Measurements from ENCODE around the gene PTPN7.

Gene PTPN7

DNA sequence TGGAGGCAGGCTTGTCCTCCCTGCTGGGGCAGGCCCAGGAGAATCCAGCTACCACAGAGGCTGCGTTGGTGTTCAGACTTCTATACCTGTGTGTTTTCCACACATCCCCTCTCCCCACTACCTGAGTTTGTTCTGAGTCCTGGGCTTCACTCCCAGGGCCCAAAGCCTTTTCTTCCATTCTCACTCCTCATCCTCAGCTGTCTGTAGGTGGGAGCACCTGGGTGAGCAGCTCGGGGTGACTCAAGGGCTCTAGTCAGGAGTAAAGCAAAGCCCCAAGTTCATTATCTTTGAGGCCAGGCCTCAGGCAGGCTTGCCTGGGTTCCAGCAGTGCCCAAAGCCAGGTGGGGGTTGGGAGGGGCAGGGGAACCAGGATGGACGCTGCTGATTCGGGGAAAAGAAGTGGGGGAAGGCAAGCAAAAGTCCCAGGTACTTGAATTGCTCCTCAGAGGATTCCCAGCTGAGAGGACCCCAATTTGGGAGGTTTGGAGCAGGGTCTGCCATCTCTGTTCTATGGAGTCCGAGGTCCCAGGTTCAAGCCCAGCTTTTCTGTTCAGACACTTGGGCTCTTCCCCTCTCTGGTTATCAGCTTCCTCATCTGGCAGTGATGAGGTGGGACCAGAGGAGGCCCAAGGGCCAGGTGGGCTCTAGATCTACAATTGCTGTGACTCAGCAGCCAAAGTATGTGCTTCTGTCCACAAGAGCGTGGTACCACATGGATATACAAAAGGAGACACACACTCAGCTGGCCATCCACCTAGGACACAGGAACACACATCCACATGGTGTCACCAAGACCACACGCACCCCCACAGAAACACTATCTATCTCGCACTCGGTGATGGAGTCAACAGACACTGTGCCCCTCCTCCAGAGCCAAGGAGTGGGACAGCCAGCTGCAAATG, 5.8 kb upstream of the PTPN7 start:
- Histone ChIP-seq H3K79me2 (ENCODE audit: control insufficient read depth, insufficient read depth, low read length) (no peaks in the 10 kb centered on the region), H3K4me3 (ENCODE audit: low read length) (no peak overlapping the region), H3K79me1 (ENCODE audit: low read length) (no peaks in the 10 kb centered on the region), H2BK5ac (ENCODE audit: low read length) (no peak overlapping the region), H3K4ac (ENCODE audit: low read depth, low read length) (no peak overlapping the region), H4K5ac (ENCODE audit: low read length) (no peak overlapping the region), H3K9ac (ENCODE audit: low read length) (peak overlapping the region; percentile 17), H2AK5ac (ENCODE audit: low read length) (no peak overlapping the region), H3K4me2 (ENCODE audit: low read length) (no peak overlapping the region), H3K56ac (ENCODE audit: low read length) (peak overlapping the region; percentile 31), H3K4me1 (ENCODE audit: control insufficient read depth, low read depth, low read length) (peaks cover 14% of the 10 kb centered on the region), H3K18ac (ENCODE audit: low read length) (no peak overlapping the region), H3K36me3 (ENCODE audit: control insufficient read depth, insufficient read depth, low read length) (no peaks in the 10 kb centered on the region), H3K27me3 (ENCODE audit: insufficient read depth, low read length, poor library complexity) (no peaks in the 10 kb centered on the region), H3K27ac (ENCODE audit: low read depth, low read length) (no peak overlapping the region), H2BK15ac (replicated peaks; ENCODE audit: low read depth) (no peak overlapping the region), H2BK120ac (ENCODE audit: low read depth, low read length) (no peak overlapping the region), H3K23ac (ENCODE audit: low read length) (no peak overlapping the region), H4K8ac (ENCODE audit: low read depth, low read length) (no peak overlapping the region)
- no CpG with 5 or more reads among the region's 9 CpGs for WGBS (ENCODE audit: extremely low coverage, insufficient coverage, low lambda C conversion rate)
- no peak for DNase-seq

DNA sequence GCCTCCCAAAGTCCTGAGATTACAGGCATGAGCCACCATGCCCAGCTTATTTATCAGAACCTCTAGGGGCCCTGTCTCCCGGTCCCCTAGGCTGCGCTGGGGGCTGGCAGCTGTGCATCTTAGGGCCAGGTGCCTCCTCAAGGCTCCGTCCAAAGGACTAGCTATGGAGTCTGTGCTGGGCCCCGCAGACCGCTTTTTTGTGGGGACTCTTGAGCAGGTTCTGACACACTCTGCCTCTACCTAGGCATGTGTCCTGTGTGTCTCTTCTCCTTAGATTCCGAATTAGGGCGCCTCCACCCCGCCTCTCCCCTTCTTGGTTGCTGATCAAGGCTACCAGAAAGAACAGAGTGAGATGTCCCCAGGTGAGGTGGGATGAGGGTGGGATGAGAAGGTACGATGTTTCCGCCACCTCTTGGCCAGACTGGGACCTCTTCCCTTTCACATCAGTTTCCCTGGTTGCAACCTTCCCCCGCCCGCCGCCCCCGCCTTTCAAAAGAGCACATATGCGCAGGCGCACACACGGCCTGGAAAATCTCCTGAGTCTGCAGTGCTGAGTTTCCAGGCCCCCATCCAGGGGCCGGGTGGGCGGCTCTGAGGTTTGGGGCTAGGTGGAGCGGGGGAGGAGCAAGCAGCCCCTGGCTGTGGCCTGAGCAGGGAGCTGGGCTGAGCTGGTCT, 5.0 kb upstream of the PTPN7 start:
- peaks cover 14% of the 10 kb centered on the region for H3K4me1 ChIP-seq (ENCODE audit: control insufficient read depth, low read depth, low read length)
- no peak overlapping the region for H2AK5ac ChIP-seq (ENCODE audit: low read length)
- no peak overlapping the region for H3K4ac ChIP-seq (ENCODE audit: low read depth, low read length)
- H3K23ac ChIP-seq (ENCODE audit: low read length) = no peak overlapping the region
- H2BK15ac ChIP-seq (replicated peaks; ENCODE audit: low read depth) = no peak overlapping the region
- H3K4me2 ChIP-seq (ENCODE audit: low read length) = no peak overlapping the region
- H3K4me3 ChIP-seq (ENCODE audit: low read length) = no peak overlapping the region
- H4K5ac ChIP-seq (ENCODE audit: low read length) = no peak overlapping the region
- H4K8ac ChIP-seq (ENCODE audit: low read depth, low read length) = no peak overlapping the region
- no peak overlapping the region for H3K18ac ChIP-seq (ENCODE audit: low read length)
- no peak overlapping the region for H3K27ac ChIP-seq (ENCODE audit: low read depth, low read length)
- H3K79me1 ChIP-seq (ENCODE audit: low read length) = no peaks in the 10 kb centered on the region
- H3K9ac ChIP-seq (ENCODE audit: low read length) = peak overlapping the region; percentile 17
- no peaks in the 10 kb centered on the region for H3K36me3 ChIP-seq (ENCODE audit: control insufficient read depth, insufficient read depth, low read length)
- no CpG with 5 or more reads among the region's 20 CpGs for WGBS (ENCODE audit: extremely low coverage, insufficient coverage, low lambda C conversion rate)
- no peak overlapping the region for H2BK5ac ChIP-seq (ENCODE audit: low read length)
- no peak for DNase-seq
- H2BK120ac ChIP-seq (ENCODE audit: low read depth, low read length) = no peak overlapping the region
- H3K27me3 ChIP-seq (ENCODE audit: insufficient read depth, low read length, poor library complexity) = no peaks in the 10 kb centered on the region
- H3K56ac ChIP-seq (ENCODE audit: low read length) = peak overlapping the region; percentile 31
- H3K79me2 ChIP-seq (ENCODE audit: control insufficient read depth, insufficient read depth, low read length) = no peaks in the 10 kb centered on the region

DNA sequence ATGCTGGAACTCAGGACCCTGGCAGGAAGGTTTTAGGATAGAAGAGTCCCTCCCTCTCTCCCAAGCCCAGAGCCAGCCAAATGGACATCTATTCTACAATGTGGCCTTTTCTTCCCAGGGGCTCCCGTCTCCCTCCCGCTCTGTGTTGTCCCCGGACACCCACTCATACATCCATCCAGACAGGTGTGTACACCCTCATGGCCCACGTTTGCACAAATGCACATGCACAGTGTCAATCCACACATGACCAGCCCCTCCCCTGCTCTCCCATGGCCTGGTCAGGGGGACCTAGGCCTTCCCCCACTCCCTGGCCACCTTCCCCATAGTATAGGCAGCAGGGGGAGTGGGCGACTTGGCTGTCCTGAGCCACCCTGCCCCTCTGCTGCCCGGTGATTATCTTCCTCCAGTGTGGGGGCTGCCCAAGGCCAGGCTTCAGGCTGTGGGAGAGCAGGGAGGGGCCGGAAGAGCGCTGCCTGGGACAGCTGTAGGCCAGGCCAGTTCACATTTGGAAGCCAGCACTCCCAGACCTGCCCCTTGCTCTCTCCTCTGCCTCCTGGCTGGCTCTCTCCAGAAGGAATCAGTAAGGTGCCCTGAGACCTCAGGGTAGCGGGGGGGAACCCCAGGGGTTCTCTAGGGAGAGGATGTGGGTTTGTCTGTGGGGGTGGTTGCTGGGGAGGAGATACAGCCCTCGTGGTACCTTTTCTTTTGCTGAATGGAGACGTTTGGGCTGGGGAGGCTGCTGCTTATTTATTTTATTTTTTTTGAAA, 4.1 kb upstream of the PTPN7 start:
- no peak for DNase-seq
- WGBS (ENCODE audit: extremely low coverage, insufficient coverage, low lambda C conversion rate) = no CpG with 5 or more reads among the region's 11 CpGs

DNA sequence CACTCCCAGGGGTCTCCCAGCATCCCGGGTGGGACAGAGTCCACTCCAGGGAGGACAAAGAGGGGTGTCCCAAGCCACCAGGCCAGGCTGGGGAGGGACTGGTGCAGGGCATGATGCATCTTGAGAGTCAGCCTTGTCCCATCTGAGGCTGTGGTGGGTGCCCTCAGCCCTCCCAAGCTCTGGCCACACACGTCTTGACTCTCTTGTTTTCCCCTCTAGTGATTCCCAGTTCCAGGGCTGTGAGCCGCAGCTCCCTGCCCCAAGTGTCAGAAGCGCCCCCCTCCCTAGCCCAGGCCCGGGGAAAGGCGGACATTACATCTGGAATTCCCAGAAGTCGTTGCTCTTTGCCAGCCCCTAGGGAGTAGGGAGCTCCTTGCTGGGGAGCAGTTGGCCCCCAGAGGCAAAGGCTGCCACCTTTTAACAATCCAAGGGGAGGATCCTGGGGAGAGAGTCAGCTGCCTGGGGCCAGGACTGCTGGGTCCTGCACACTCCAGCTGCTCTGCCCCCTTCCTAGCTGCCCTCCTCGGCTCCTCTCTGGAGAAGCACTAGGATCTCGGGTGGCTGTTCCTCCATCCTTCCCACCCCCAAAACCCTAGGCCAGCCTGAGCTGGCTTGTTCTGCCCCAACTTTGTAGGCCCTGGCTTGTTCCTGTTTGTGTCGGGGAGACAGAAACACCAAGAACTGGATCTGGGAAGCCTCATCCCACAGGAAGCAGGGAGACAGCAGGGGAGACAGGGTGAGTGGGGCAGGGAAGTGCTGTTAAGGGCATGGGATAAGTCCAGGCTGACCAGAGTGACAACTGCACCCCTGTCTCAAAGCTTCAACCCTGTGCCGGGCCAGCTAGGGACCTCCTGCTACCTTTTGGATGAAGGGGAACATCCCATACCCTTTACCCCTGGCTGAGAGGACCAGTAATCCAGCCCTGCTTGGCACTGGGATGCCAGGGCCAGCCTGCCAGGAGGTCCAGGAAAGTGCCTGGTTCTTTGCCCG, 3.2 kb upstream of the PTPN7 start:
- Histone ChIP-seq H2AK5ac (ENCODE audit: low read length) (peak overlapping the region; percentile 9), H3K27ac (ENCODE audit: low read depth, low read length) (no peak overlapping the region), H3K9ac (ENCODE audit: low read length) (no peak overlapping the region), H3K27me3 (ENCODE audit: insufficient read depth, low read length, poor library complexity) (no peaks in the 10 kb centered on the region), H3K79me1 (ENCODE audit: low read length) (no peaks in the 10 kb centered on the region), H3K18ac (ENCODE audit: low read length) (no peak overlapping the region), H3K79me2 (ENCODE audit: control insufficient read depth, insufficient read depth, low read length) (no peaks in the 10 kb centered on the region), H3K4ac (ENCODE audit: low read depth, low read length) (no peak overlapping the region), H3K36me3 (ENCODE audit: control insufficient read depth, insufficient read depth, low read length) (no peaks in the 10 kb centered on the region), H2BK120ac (ENCODE audit: low read depth, low read length) (no peak overlapping the region), H2BK15ac (replicated peaks; ENCODE audit: low read depth) (no peak overlapping the region), H3K4me1 (ENCODE audit: control insufficient read depth, low read depth, low read length) (peaks cover 26% of the 10 kb centered on the region), H3K4me2 (ENCODE audit: low read length) (no peak overlapping the region), H4K5ac (ENCODE audit: low read length) (no peak overlapping the region), H3K23ac (ENCODE audit: low read length) (no peak overlapping the region), H4K8ac (ENCODE audit: low read depth, low read length) (no peak overlapping the region), H2BK5ac (ENCODE audit: low read length) (no peak overlapping the region), H3K4me3 (ENCODE audit: low read length) (no peak overlapping the region), H3K56ac (ENCODE audit: low read length) (peak overlapping the region; percentile 3)
- WGBS (ENCODE audit: extremely low coverage, insufficient coverage, low lambda C conversion rate) = no CpG with 5 or more reads among the region's 12 CpGs
- DNase-seq = no peak

More for the DNA sequence above, 4.1 kb upstream of the PTPN7 start:
- peaks cover 22% of the 10 kb centered on the region for H3K4me1 ChIP-seq (ENCODE audit: control insufficient read depth, low read depth, low read length)
- no peak overlapping the region for H2BK15ac ChIP-seq (replicated peaks; ENCODE audit: low read depth)
- no peak overlapping the region for H3K4me3 ChIP-seq (ENCODE audit: low read length)
- no peak overlapping the region for H3K4ac ChIP-seq (ENCODE audit: low read depth, low read length)
- no peaks in the 10 kb centered on the region for H3K79me1 ChIP-seq (ENCODE audit: low read length)
- no peaks in the 10 kb centered on the region for H3K27me3 ChIP-seq (ENCODE audit: insufficient read depth, low read length, poor library complexity)
- no peak overlapping the region for H2BK5ac ChIP-seq (ENCODE audit: low read length)
- no peak overlapping the region for H3K56ac ChIP-seq (ENCODE audit: low read length)
- H2BK120ac ChIP-seq (ENCODE audit: low read depth, low read length) = no peak overlapping the region
- no peak overlapping the region for H4K5ac ChIP-seq (ENCODE audit: low read length)
- no peak overlapping the region for H2AK5ac ChIP-seq (ENCODE audit: low read length)
- H4K8ac ChIP-seq (ENCODE audit: low read depth, low read length) = no peak overlapping the region
- H3K9ac ChIP-seq (ENCODE audit: low read length) = no peak overlapping the region
- no peak overlapping the region for H3K18ac ChIP-seq (ENCODE audit: low read length)
- H3K4me2 ChIP-seq (ENCODE audit: low read length) = no peak overlapping the region
- H3K23ac ChIP-seq (ENCODE audit: low read length) = no peak overlapping the region
- no peak overlapping the region for H3K27ac ChIP-seq (ENCODE audit: low read depth, low read length)
- H3K36me3 ChIP-seq (ENCODE audit: control insufficient read depth, insufficient read depth, low read length) = no peaks in the 10 kb centered on the region
- no peaks in the 10 kb centered on the region for H3K79me2 ChIP-seq (ENCODE audit: control insufficient read depth, insufficient read depth, low read length)
